GM21786 (cell line): Measurements from ENCODE around the gene KLF14.
"Not testable (repeated sequence)": the region's sequence is repeated elsewhere in the genome, so short reads cannot be mapped to it uniquely, and the experiment has no call there.

Source experiments
- ATAC-seq: cut with Tn5 transposase; IDR thresholded peaks from one replicate; pipeline ENCODE4 v1.9.1; 2021; ENCODE audit not compliant: unreplicated experiment

Gene KLF14

DNA sequence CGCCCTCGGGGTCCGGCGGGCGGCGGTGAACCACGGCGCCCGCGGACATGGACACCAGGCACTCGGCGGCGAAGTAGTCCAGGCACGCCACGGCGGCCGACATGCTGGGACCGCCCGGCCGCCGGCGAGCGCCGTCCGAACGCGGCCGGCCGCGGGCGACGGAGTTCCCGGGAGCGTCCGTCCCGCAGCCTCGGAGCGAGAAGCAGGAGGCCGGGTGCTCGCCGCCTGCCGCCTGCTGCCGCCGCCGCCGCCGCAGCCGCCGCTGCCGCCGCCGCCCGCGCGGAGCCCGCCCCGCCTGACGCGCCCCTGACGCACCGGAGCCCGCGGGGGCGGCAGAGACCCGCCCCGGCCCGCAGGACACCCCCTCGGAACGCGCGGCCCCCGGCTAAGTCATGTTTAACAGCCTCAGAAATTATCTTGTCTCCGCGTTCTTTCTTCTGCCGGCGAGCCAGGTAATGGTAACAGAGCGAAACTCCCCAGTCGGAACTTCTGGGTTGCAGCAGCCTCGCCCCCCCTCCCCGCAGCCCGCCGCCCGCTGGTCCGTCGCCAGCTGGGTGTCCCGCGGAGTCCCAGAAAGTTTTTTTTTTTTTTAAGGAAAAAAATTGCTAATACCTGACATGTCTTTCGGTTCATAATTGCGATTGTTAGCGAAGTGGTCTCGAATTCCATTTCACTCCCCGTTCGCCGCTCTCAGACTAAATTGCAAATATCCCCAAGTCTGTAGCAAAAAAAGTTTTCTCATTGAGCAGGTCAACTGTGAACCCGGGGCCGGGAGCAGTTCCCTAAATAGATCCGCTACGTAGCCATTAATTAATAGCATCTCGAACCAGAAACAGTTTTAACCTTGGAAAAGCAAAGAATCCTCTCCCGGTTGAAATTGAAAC is at the start of gene KLF14:
Gene KLF14, minus strand, starts transcription at position 277 of the 884 bp plus-strand sequence. Its CDS starts 174 bp downstream, at position 103.
- ATAC-seq = no peak

DNA sequence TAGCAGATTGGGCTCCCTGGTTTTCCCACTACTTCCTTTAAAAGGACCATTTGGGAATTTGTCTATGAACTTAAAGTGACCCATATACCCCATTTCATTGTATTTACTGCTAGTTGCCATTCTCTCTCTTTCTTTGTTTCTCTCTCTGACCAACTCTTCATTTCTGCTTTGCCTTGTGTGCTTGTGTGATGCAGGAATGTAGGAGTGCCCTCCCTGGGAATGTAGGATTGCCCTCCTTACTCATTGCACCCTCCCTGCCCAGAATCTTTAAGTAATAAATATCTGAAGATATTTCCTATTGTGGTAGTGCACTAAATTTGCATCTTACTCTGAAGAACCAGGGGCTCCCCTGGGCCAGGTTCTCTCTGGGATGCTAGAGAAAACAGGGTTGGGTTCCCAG is 47.3 kb upstream of the KLF14 start:
- no peak for ATAC-seq

DNA sequence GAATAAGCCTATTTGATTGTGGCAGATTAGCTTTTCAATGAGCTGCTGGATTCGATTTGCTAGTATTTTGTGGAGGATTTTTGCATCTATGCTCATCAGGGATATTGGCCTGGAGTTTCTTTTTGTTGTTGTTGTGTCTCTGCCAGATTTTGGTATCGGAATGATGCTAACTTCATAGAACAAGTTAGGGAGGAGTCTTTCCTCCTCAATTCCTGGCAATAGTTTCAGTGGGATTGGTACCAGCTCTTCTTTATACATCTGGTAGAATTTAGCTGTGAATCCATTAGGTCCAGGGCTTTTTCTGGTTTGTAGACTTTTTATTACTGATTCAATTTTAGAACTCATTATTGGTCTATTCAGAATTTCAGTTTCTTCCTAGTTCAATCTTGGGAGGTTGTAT is 43.4 kb upstream of the KLF14 start:
- ATAC-seq = no peak

DNA sequence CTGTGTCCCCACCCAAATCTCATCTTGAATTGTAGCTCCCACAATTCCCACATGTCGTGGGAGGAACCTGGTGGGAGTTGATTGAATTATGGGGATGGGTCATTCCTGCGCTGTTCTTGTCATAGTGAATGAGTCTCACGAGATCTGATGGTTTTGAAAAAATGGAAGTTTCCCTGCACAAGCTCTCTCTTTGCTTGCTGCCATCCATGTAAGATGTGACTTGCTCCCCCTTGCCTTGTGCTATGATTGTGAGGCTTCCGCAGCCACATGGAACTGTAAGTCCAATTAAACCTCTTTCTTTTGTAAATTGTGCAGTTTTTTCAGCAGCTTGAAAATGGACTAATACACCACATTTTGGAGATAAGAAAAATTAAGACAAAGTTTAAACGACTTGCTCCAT is 38.4 kb upstream of the KLF14 start:
- not testable (repeated sequence) for ATAC-seq

DNA sequence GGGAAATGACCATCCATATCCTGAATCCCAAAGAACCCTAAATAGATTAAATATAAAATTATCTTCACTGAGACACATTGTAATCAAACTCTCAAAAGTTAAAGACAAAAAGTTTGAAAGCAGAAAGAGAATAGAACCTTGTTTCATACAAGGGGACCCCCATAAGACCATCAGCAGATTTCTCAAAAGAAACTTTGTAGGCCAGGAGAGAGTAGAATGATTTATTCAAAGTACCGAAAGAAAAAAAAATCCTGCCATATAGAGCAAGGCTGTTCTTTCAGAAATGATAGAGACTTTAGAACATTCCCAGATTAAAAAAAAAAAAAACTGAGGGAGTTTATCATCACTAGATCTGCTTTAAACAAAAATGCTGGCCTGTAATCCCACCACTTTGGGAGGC is 34.8 kb upstream of the KLF14 start:
- ATAC-seq = no peak

DNA sequence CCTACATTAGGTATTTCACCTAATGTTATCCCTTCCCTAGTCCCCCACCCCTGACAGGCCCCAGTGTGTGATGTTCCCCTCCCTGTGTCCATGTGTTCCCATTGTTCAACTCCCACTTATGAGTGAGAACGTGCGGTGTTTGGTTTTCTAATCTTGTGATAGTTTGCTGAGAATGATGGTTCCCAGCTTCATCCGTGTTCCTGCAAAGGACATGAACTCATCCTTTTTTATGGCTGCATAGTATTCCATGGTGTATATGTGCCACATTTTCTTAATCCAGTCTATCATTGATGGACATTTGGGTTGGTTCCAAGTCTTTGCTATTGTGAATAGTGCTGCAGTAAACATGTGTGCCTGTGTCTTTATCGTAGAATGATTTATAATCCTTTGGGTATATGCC is 30.6 kb upstream of the KLF14 start:
- not testable (repeated sequence) for ATAC-seq

DNA sequence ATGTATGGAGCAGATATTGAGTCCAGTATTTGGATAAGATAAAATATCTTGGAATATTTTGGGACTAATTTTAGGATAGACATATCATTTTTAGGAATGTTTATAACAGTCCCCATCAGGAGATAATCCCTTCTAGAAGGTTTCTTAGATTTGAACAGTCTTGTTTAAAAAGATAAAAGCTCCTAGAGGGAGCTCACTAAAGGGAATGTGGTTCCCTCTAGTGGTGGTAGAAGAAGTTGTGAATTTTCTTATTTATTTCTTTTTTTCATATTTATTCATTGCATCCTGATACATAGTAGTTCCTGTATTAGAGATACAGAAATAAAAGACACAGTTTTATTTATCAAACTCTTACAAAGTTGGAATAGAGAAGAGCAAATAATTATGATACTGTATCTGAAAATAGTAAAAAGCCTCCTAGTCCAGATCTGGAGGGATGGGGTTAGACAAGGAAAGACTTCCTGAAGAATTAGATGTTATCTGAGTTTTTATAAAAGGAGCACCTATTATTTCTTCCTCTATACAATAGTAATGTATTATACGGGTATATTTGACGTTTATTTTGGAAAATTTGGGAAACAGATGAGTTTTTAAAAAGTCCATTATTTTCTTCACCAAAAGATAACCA is 24.5 kb upstream of the KLF14 start:
- no peak for ATAC-seq

DNA sequence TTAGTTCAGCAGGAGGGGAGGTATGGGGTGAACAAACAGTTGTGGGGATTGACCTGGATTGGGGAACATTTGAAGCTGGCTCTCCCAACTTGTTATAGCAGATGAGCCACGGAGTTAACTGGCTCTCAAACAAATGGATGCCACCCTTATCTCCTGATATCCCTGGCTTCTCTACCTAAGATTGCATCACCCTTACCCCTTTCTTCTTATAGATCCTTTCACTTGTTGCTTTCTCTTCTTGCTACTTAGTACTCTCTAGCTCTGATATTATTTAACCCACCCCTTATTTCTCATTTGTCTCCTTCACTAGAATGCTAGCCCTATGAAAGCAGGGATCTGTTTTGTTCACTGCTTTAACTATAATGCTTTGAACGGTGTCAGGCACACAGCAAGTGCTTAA is 22.3 kb upstream of the KLF14 start:
- no peak for ATAC-seq

DNA sequence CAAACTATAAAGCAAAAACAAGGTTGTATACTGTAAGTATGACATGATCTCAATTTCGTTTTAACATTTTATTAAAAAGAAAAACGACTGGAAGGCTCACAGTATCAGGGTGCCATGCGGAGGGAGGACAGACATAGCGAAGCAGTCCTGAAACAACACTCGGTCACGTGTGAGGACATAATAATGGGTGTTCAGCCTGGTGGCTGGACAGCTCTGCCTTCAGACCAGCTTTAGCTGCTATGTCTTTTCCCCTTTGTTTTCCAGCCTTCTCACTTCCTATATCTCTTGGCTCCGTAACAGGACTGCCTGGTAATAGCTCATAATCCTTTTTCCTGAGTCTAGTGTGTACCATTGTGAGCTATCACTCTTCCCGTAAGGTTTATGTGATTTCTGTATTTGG is 18.4 kb upstream of the KLF14 start:
- ATAC-seq = no peak

DNA sequence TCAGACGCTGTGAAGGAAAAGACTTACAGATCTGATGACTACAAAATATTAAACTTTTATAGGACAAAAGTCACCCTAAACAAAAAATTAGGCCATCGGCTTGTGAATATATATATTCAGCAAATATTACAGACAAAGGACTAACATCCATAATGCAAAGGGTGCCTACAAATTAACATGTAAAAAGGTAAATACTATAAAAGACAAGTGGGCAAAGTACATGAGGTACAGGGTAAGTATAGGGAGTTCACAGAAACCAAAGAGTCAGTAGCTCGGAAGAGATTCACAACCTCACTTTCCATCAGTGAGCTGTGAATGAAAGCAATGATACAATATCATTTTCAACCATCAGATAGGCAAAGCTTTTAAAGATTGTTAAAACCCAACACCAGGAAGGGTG is 16.7 kb upstream of the KLF14 start:
- ATAC-seq = no peak

DNA sequence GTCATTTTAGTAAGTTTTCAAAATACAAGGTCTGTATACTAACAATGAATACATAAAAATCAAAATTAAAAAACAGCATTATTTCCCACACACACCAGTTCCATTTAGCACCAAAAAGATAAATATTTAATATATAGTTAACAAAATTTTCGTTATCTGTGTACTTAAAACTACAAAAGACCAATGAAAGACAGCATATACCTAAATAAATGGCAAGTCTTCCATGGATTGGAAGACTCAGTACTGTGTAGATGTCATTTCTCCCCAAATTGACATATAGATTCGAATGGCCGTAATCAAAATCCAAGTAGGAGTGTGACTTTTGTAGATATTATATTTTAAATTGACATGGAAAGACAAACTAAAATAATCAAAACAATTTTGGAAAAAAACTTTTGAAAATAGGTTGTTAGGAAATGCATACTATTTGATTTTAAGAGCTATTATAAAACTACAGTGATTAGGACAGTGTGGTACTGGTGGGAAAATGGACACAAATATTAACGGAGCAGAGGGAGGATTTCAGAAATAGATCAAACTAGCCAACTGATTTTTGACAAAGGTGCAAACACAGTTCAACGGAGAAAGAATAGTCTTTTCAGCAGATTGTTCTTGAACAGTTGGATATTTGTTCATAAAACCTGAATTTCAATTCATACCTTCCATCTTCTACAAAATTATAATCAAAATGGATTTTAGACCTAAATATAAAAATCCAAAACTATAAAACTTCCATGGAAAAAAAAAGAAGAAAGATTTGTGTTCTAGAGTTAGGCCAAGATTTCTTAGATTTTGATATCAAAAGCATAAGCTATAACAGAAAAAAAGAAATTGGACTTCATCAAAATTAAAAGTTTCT is 14.8 kb upstream of the KLF14 start:
- no peak for ATAC-seq

DNA sequence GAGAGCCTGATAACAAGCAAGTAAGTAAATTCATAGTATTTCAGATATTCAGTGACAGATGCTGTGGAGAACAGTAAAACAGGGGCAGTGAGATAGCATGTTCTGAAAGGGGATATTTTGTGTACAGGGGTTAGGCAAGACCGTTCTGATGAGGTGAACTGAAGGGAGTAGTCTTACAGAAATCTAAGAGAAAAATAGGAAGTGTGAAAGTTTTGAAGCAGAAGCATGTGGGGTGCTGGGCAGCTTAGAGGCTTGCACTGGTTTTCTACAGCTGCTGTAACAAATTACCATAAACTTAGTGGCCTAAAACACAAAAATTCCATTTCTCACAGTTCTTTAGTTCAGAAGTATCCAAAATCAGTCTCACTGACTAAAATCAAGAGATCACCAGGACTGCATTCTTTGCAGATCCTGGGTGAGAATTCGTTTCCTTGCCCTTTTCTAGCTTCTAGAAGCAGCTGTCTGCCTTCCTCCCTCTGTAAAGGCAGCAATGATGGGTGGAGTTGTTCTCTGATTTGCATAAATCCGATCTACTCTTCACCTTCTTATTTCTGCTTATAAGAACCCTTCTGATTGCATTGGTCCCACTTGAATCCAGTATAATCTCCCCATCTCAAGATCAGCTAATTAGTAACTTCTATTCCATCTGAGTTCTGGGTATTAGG is 7.5 kb upstream of the KLF14 start:
- no peak for ATAC-seq

DNA sequence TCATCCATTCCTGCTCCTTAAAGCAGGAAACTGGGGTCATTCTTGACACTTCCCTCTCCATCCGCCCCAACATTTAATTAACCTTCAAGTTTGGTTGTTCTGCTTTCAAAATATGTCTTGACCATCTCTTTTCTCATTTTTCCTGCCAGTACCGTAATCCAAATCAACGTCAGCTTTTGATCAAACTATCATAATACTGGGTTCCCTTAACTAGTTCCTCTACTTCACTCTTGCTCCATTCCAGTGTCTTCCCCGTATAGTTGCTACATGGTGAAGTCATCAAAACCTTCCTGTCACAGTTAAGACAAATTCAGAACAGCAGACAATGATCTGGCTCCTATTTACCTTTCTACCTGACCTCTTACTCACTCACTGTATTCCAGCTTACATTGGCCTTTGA is 6.6 kb upstream of the KLF14 start:
- ATAC-seq = no peak

DNA sequence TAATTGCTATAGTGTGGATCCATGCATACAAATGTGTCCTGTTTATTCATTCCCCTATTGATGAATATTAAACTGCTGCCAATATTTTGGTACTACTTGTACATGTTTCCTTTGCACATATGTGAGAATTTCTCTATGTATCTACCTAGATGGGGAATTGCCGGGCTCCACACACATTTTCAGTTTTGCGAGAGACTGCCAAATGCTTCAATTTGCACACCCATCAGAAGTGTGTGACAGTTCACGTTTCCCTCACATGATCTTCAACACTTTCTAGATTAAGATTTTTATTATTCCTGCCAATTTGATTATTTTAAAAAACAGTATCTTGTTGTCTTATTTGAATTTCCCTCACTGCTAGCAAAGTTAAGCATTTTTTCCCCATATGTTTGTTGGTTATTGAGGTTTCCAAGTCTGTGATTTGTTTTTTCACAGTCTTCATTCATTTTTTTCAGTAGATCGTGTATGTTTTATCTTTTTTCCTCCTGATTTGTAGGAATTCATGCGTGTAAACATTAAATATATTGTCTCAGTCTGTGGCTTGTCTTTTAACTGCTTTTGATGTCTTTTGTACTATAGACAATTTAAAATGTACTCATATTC is 2.4 kb upstream of the KLF14 start:
- ATAC-seq = no peak

DNA sequence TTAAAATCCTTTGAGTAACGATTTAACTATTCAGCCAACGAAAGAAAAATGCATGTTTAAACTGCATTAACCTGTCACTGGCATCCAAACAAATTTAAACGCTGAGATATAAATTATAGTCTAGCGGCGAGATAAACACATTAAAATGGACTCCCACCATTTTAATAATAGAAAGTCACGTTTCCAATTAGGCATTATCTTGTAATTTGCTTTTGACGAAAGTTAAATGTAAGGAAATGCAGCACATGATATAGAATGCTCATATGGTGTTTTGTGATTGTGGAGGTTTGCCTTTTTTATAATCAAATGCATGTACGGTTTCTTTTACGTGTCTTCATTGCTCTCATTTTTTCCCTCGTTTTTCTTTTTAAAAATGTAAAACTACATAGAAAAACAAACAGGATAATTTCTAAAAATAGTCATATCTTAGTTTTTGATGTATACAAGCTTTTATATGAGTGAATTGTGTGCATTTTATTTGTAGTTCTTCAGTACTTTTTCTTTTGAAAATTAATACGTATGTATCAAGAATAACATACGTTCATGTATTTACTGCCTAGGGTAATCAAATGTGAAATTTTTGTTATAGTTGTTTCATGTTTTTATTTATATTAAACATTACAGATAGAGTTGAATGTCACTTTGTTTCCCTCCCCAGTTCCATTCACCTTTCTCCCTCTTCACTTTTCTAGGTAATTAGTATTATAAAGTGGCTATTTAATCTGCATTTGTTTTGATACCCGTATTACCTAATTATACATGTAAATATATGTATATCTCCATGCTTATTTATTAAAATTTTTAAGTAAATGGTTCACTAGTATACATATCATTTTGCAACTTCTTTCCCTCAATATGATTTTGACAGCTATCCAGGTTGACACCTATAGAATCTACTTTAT is 1.1 kb upstream of the KLF14 start:
- ATAC-seq = no peak

DNA sequence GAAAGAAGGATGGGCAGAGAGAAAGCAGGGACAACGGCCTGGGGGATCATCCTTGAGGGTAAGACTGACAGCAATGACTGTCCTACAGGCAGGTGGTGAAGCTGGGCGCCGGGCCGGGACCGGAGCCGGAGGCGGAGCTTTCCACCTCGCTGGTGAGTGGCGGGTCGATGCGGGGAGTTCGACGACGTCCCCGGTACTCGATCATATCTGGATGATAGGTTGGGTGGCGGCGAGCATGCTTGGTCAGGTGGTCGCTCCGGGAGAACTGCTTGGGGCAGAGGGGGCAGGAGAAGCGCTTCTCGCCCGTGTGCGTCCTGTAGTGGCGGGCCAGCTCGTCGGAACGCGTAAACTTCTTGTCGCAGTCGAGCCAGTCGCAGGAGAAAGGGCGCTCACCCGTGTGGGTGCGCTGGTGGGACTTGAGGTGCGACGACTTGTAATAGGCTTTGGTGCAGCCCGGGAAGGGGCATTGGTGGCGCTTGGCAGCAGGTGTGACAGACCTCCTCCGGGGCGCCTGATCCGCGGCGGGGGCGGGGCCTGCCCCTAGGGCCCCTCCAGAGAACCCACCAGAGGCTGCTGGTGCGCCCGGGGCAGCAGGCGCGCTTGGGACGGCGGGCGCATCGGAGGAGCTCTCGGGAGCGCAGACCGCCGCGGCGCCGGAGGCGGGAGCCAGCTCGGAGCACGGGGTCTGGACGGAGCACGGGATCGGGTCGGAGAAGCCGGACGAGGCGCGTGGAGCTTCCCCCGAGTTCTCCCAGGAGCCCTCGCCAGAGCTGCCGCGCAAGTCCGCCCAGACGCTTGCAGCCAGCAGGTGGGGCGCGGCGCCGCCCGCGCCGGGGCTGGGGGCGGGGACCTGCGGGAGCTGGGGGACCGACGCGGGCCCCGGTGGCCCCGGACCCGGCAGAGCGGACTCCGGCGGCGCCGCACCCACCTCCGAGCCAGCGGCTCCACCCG is 752 bp downstream of the KLF14 start:
- no peak for ATAC-seq

DNA sequence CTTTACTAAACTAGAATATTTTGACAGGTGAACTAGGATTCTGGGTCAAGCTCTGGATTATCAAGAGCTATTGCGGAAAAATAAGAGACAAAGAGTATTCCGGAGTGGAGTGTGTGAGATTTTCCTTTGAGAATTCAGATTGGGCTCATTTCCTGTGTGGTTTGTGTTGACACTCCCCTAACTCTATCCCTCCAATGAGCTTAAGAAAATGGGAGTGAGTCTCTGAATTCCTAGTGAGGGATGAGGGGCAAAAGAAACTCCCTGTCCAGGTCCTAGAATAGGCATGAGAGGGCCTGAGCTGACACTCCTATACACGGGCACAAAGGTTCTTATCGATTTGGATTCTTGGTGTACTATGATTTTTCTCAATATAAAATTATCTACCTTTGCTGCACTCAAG is 10.2 kb downstream of the KLF14 start:
- ATAC-seq = no peak

DNA sequence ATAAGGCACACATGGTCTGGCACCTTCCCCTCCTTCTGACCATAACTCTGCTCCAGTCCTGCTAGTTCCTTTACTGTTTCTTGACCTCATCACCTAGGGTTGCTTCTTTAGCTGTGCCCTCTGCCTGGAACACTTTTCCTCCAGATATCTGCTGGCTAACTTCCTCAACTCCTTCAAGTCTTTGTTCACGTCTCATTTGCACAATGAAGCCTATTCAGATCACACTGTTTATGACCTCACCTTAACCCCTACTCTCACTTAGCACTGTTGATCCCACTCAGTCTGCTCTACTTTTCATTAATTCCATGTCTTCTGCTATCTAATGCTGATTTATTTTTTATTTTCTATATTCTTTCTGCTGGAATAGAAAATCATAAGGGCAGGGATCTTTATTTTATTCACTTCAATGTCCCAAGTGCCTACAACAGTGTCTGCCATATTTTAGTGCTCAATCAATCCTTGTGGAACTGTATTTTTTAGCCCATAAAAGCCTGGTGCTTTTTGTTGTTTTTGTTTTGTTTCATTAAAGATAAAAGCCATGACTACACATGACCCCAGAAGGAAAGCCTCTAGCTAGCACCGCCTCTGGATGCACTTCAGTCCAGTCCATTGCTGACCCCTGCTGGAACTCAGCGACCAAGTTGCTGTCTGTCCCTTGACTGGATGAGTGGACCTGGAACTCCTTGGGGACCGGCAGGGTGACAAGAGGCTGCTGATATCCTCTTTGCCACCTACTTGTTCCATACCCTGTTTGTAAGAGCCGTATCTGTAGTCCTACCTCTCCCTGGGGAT is 12.3 kb downstream of the KLF14 start:
- ATAC-seq = no peak
